Measurements from ENCODE around the gene TNFRSF1B.
"Not testable (repeated sequence)": the region's sequence is repeated elsewhere in the genome, so short reads cannot be mapped to it uniquely, and the experiment has no call there.

GRCh38 chr1:12222700-12223099 is 55.9 kb downstream of the TNFRSF1B start:
- TF ChIP-seq CTCF (conservative IDR thresholded peaks at IDR 0.05; ENCODE audit: low read depth, low read length); EZH2 (IDR thresholded peaks at IDR 0.05; ENCODE audit: borderline replicate concordance, low read depth, low read length, poor library complexity, severe bottlenecking): not testable (repeated sequence)
